Glutamatergic neuron (in vitro differentiated cells): ENCODE measurements around the gene FFAR3. TPM values are rescaled to one million over a fixed set of nuclear protein-coding genes. Genes with fewer than 3 reads are reported as not detected.

Experiments
- DNase-seq: peaks from one replicate; pipeline ENCODE4 v3.0.0; 2022
- H3K27ac Mint-ChIP-seq: one replicate; pipeline ENCODE4 v1.8.0; 2020; ENCODE audit warnings: mild to moderate bottlenecking, mixed read lengths, inconsistent platforms; ENCODE audit not compliant: unreplicated experiment
- H3K27me3 Mint-ChIP-seq: one replicate; pipeline ENCODE4 v1.8.0; 2020; ENCODE audit warnings: mild to moderate bottlenecking, moderate library complexity, mixed read lengths, inconsistent platforms; ENCODE audit not compliant: unreplicated experiment
- H3K36me3 Mint-ChIP-seq: one replicate; pipeline ENCODE4 v1.8.0; 2020; ENCODE audit warnings: mild to moderate bottlenecking, mixed read lengths, inconsistent platforms; ENCODE audit not compliant: unreplicated experiment
- H3K4me1 Mint-ChIP-seq: one replicate; pipeline ENCODE4 v1.8.0; 2020; ENCODE audit warnings: mild to moderate bottlenecking, low read depth, mixed read lengths, inconsistent platforms; ENCODE audit not compliant: unreplicated experiment
- H3K4me3 Mint-ChIP-seq: one replicate; pipeline ENCODE4 v1.8.0; 2020; ENCODE audit warnings: mild to moderate bottlenecking, mixed read lengths, inconsistent platforms; ENCODE audit not compliant: unreplicated experiment
- H3K9me3 Mint-ChIP-seq: one replicate; pipeline ENCODE4 v1.8.0; 2020; ENCODE audit warnings: mild to moderate bottlenecking, moderate library complexity, mixed read lengths, inconsistent platforms; ENCODE audit not compliant: unreplicated experiment
- total RNA-seq: library from RNA; stranded (reverse); fragmentation: NEBNext Ultra II Directional; extraction: Animal tissue kit (Norgen Biotek cat#: 25700); gene quantifications from one replicate; pipeline ENCODE4 v1.2.1, GENCODE V29; 2021; ENCODE audit not compliant: unreplicated experiment
- TF ChIP-seq, protein P1 (sequence below): fragments of 200-600 bp; sonication (generic); IDR thresholded peaks from one replicate; pipeline ENCODE4 v1.5.0; 2021; ENCODE audit not compliant: partially characterized antibody, unreplicated experiment

Gene FFAR3
- total RNA-seq, 1 donor from 2014 or later = not detected

DNA sequence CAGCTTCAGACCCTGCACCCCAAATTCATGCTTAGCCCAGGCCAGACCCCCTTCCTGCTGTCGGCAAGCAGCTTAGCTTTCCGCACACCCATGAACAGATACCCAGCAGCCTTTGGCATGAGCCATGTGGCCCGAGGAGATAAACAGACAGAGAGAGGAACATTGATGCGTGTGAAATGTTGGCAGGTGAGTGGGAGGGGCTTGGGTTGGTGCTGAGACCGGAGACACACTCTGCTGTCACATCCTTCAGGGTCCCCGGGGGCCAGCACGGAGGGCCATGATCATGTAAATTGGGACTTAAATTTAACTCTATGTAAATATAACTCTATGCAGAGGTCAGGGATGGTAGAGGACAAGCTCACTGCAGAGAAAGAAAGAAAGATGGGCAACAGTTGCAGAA, 27.8 kb upstream of the FFAR3 start:
- no peak for DNase-seq
- TF ChIP-seq, protein P1, sequence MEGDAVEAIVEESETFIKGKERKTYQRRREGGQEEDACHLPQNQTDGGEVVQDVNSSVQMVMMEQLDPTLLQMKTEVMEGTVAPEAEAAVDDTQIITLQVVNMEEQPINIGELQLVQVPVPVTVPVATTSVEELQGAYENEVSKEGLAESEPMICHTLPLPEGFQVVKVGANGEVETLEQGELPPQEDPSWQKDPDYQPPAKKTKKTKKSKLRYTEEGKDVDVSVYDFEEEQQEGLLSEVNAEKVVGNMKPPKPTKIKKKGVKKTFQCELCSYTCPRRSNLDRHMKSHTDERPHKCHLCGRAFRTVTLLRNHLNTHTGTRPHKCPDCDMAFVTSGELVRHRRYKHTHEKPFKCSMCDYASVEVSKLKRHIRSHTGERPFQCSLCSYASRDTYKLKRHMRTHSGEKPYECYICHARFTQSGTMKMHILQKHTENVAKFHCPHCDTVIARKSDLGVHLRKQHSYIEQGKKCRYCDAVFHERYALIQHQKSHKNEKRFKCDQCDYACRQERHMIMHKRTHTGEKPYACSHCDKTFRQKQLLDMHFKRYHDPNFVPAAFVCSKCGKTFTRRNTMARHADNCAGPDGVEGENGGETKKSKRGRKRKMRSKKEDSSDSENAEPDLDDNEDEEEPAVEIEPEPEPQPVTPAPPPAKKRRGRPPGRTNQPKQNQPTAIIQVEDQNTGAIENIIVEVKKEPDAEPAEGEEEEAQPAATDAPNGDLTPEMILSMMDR = no peak
- H3K4me1 Mint-ChIP-seq = no peaks in the 10 kb centered on the region
- H3K27ac Mint-ChIP-seq = no peak overlapping the region
- peaks cover 2% of the 10 kb centered on the region for H3K27me3 Mint-ChIP-seq
- no peaks in the 10 kb centered on the region for H3K9me3 Mint-ChIP-seq
- no peak overlapping the region for H3K4me3 Mint-ChIP-seq
- H3K36me3 Mint-ChIP-seq = no peaks in the 10 kb centered on the region

DNA sequence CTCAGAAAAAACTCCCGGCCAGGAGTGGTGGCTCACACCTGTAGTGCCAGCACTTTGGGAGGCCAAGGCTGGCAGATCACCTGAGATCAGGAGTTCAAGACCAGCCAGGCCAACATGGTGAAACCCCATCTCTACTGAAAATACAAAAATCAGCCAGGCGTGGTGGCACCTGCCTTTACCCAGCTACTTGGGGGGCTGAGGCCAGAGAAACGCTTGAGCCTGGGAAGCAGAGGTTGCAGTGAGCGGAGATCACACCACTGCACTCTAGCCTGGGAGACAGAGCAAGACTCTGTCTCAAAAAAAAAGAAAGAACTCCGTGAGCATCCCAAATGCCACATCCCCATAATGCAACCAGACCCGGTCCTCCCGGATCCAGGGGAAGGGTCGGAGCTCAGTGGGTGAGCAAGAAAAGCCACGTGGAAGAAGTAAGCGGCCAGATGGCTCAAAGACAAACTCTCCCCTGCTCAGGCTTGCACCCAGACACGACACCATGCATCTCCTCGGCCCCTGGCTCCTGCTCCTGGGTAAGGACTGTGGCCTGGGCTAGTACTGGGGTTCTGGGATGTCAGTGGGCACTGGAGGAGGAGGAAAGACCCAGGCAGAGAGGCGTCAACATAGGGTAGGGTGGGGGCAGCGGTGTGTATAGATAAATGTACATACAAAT, 26.6 kb upstream of the FFAR3 start:
- TF ChIP-seq, protein P1 = no peak
- H3K27me3 Mint-ChIP-seq = peaks cover 2% of the 10 kb centered on the region
- no peak overlapping the region for H3K27ac Mint-ChIP-seq
- DNase-seq = no peak
- no peaks in the 10 kb centered on the region for H3K36me3 Mint-ChIP-seq
- no peak overlapping the region for H3K4me3 Mint-ChIP-seq
- H3K9me3 Mint-ChIP-seq = no peaks in the 10 kb centered on the region
- H3K4me1 Mint-ChIP-seq = no peaks in the 10 kb centered on the region

DNA sequence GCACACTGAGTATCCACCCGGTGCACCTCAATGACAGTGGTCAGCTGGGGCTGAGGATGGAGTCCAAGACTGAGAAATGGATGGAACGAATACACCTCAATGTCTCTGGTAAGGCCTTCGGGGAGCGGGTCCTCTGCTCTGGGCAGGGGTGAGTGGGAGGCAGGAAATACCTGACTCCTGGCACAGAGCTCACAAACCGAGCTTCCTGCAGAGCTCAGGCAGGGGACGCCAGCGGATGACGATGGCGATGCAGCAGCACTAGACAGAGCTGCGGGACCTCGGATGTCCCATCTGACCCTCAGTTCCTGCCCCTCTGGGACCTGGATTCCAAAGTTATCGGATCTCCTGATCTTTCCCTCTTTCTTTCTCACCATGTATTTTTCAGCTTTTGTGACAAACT, 25.4 kb upstream of the FFAR3 start:
- no peaks in the 10 kb centered on the region for H3K36me3 Mint-ChIP-seq
- no peak overlapping the region for H3K27ac Mint-ChIP-seq
- DNase-seq = no peak
- TF ChIP-seq, protein P1 = no peak
- H3K4me3 Mint-ChIP-seq = no peak overlapping the region
- H3K9me3 Mint-ChIP-seq = no peaks in the 10 kb centered on the region
- H3K27me3 Mint-ChIP-seq = peaks cover 2% of the 10 kb centered on the region
- H3K4me1 Mint-ChIP-seq = no peaks in the 10 kb centered on the region

DNA sequence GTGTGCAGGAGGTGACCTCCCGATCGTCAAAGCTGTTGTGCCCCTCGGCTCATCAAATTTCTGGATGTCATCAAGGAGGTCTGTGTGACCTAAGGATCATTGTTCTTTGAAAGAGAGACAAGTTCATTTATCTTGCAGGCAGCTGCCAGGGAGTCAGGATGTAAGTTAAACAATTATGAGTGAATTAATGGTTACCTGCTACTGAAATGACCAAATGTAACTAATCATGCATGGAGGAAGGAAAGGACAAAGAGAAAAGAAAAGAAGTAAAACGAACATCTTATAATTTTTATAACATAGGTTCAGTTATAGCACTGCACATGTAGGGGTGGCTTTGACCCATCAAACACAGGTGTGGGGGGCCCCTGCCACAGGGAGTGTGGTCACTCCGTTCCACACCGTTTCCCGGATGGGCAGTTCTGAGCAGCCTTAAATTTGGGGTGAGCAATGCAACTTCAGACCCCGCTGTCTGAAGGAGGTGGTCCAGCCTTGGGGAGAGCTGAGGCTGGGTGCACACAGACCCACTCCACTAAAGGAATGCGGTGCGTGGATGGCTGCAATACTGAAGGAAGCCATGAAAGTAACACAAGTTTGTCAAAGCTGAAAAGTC, 24.0 kb upstream of the FFAR3 start:
- Mint-ChIP-seq H3K27ac (no peak overlapping the region), H3K27me3 (peaks cover 2% of the 10 kb centered on the region), H3K4me3 (no peak overlapping the region), H3K4me1 (no peaks in the 10 kb centered on the region), H3K36me3 (no peaks in the 10 kb centered on the region), H3K9me3 (no peaks in the 10 kb centered on the region)
- TF ChIP-seq, protein P1 = no peak
- DNase-seq = no peak
